ENCODE measurements around the gene SUMF1.

Gene SUMF1

DNA sequence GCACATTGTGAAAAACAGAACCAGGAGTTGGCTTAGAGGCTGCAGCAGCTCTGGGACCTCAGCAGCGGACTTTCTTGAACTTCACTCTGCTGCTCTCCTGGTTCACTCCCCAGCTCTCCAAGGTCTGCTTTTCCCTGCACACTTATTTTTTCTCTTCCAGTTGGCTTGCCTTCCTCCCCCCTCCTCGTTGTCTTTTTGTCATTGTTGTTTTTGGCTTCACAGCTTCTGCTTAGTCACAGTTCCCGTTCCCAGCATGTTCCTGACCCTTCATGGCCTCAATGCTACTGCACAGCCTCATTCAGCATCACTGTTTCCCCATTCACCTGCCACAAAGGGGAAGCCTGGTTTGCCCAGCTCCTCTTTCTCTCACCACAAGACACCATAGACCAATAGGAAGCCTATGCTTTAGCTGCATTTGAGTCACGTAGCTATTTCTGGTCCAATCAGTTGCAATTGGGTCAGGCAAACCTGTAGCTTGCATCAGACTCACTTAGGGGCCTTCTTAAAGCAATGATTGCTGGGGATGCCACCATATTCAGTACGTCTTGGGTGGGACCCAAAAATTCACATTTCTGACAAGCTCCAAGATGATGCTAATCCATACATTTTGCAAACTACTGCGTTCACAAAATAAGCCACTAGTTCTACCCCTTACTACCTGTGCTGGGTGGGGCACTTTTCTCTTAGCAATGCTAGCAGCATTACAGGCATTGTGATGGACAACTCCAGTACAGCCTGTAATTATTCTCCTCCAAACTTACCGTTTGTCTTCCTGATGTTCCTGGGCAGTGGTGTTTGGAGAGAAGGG, 7.8 kb upstream of the SUMF1 start:
- Histone ChIP-seq H3K4me2 (peak overlapping the region in 7 of 11 experiments; percentile 24 to 91 (median 75); a peak in 12 of 22 replicates), H3K36me3 (no peaks in the 10 kb centered on the region), H4K20me1 (no peaks in the 10 kb centered on the region), H3K9ac (peak overlapping the region in 7 of 11 experiments; percentile 41 to 74 (median 60); a peak in 12 of 22 replicates), H3K4me3 (peak overlapping the region in 2 of 10 experiments; percentile 10 to 14; a peak in 2 of 20 replicates), H3K4me1 (peaks cover 0 to 71% (median 33%) of the 10 kb centered on the region in 10 experiments; a peak in 12 of 20 replicates), H3K9me3 (replicated peaks in 1 of 11) (no peaks in the 10 kb centered on the region), H3K27me3 (no peaks in the 10 kb centered on the region), H3K27ac (peak overlapping the region in 8 of 11 experiments; percentile 22 to 90 (median 81); a peak in 15 of 22 replicates)
- peak in 6 of 11 experiments; percentile 25 to 84 (median 60); a peak in 9 of 22 replicates for TF ChIP-seq Cebpa-rat (IDR thresholded peaks at IDR 0.05)

GRCh38 chr3:4472766-4473165, 5.7 kb upstream of the SUMF1 start:
- 0 out of 22 replicates have a peak overlapping the region, but pooled peaks of 1 of the 11 experiments have one; percentile 9 for H3K4me2 ChIP-seq
- no peaks in the 10 kb centered on the region for H3K36me3 ChIP-seq
- H3K4me3 ChIP-seq = no peak overlapping the region
- H3K9me3 ChIP-seq (replicated peaks in 1 of 11) = no peaks in the 10 kb centered on the region
- H3K27ac ChIP-seq = no peak overlapping the region
- no peak overlapping the region for H3K9ac ChIP-seq
- H4K20me1 ChIP-seq = no peaks in the 10 kb centered on the region
- TF ChIP-seq Cebpa-rat (IDR thresholded peaks at IDR 0.05) = no peak
- peaks cover 0 to 50% (median 26%) of the 10 kb centered on the region in 10 experiments; a peak in 12 of 20 replicates for H3K4me1 ChIP-seq
- H3K27me3 ChIP-seq = no peaks in the 10 kb centered on the region

GRCh38 chr3:4472312-4472711, 5.2 kb upstream of the SUMF1 start:
- Histone ChIP-seq H3K9me3 (replicated peaks in 1 of 11) (no peaks in the 10 kb centered on the region), H3K36me3 (no peaks in the 10 kb centered on the region), H3K27me3 (no peaks in the 10 kb centered on the region), H3K9ac (no peak overlapping the region), H4K20me1 (no peaks in the 10 kb centered on the region), H3K27ac (no peak overlapping the region), H3K4me1 (peaks cover 0 to 50% (median 25%) of the 10 kb centered on the region in 10 experiments; a peak in 16 of 20 replicates), H3K4me2 (no peak overlapping the region), H3K4me3 (no peak overlapping the region)
- TF ChIP-seq Cebpa-rat (IDR thresholded peaks at IDR 0.05) = no peak

- no peaks in the 10 kb centered on the region for H4K20me1 ChIP-seq
- H3K27ac ChIP-seq = no peak overlapping the region
- TF ChIP-seq Cebpa-rat (IDR thresholded peaks at IDR 0.05) = no peak
These were observed 4.8 kb upstream of the SUMF1 start for GRCh38 chr3:4471907-4472306.

DNA sequence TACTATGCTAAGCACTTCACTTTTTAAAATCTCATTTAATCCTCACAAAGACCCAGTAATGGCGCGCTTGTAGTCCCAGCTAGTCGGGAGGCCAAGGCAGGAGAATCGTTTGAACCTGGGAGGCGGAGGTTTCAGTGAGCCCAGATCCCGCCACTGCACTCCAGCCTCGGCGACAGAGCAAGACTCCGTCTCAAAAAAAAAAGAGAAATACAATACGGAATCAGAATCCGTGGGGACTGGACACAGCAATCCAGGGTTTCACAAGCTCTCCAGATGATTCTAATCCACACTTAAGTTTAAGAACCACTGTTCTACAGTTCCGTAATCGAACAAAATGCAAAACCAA, 426 bp upstream of the SUMF1 start:
- Histone ChIP-seq H3K4me1 (peaks cover 10 to 38% (median 17%) of the 10 kb centered on the region in 10 experiments), H3K9me3 (replicated peaks in 1 of 11) (no peaks in the 10 kb centered on the region), H3K9ac (peak overlapping the region; percentile 82 to 98 (median 93); a peak in 21 of 22 replicates), H3K4me2 (peak overlapping the region; percentile 73 to 93 (median 83)), H3K4me3 (peak overlapping the region; percentile 78 to 97 (median 91); a peak in 19 of 20 replicates), H3K27ac (peak overlapping the region; percentile 79 to 97 (median 91); a peak in 21 of 22 replicates), H4K20me1 (no peaks in the 10 kb centered on the region), H3K27me3 (no peaks in the 10 kb centered on the region), H3K36me3 (no peaks in the 10 kb centered on the region)
- no peak for TF ChIP-seq Cebpa-rat (IDR thresholded peaks at IDR 0.05)

More at GRCh38 chr3:4471907-4472306, 4.8 kb upstream of the SUMF1 start:
- Histone ChIP-seq H3K9ac (no peak overlapping the region), H3K4me1 (peaks cover 0 to 48% (median 24%) of the 10 kb centered on the region in 10 experiments; a peak in 16 of 20 replicates), H3K27me3 (no peaks in the 10 kb centered on the region), H3K36me3 (no peaks in the 10 kb centered on the region), H3K4me2 (no peak overlapping the region), H3K9me3 (replicated peaks in 1 of 11) (no peaks in the 10 kb centered on the region), H3K4me3 (no peak overlapping the region)

DNA sequence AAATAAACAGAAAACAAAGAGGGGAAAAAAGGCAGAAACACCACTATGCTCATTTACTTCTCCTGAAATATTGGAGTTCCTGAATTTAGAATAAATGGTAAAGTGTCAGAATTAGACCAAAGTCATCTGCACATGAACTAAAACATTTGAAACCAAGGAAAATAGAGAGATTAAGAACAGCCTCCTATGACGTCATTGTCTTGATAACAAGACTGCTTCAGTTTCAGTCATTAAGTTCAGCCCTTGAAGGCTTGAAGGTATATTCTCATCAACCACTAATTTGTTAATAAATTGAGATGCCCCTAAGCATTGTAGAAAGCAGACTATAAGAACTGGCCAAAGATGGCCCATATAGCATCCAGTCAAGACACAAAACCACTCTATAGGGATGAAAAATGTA, 2.5 kb downstream of the SUMF1 start:
- Histone ChIP-seq H3K36me3 (no peaks in the 10 kb centered on the region), H3K27me3 (no peaks in the 10 kb centered on the region), H3K4me3 (no peak overlapping the region), H3K9me3 (replicated peaks in 1 of 11) (no peaks in the 10 kb centered on the region), H3K4me1 (peaks cover 10 to 57% (median 24%) of the 10 kb centered on the region in 10 experiments), H3K27ac (no peak overlapping the region), H4K20me1 (peaks cover 0 to 6% (median 0%) of the 10 kb centered on the region in 11 experiments; a peak in 2 of 22 replicates), H3K9ac (no peak overlapping the region), H3K4me2 (no peak overlapping the region)
- no peak for TF ChIP-seq Cebpa-rat (IDR thresholded peaks at IDR 0.05)

DNA sequence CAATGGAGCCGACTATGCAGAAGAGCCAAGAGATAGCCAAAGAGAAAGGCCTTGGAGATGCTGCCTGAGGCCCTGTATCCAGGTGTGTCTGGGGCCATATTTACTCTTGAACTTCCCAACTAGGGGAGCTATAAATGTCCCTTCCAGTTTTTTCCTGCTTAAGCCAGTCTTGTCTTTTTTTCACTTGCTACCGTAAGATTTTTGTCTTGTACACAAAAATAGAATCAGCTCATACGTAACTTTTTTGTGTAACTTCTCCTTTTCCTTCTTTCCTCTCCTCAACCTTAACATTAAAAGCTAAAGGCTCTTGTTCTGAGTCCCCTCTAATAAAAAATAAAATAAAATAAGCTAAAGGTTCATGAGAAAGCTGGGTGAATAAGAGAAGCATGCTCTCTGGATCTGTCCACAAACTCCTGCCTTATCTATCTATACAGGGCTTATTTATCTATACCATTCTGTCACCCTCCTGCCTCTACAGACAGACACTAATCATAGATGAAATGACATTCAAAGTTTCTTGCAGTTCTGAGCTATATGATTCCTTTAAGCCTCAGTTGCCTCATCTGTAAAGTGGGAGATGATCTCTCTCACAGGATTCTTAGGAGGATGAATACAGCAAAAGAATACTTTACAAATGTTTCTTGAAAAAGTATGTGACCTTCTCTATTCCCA, 4.6 kb downstream of the SUMF1 start:
- Histone ChIP-seq H4K20me1 (peaks cover 0 to 6% (median 0%) of the 10 kb centered on the region in 11 experiments; a peak in 2 of 22 replicates), H3K4me2 (peak overlapping the region in 6 of 11 experiments; percentile 15 to 93 (median 82); a peak in 10 of 22 replicates), H3K36me3 (peaks cover 0 to 3% (median 0%) of the 10 kb centered on the region in 11 experiments; a peak in 1 of 22 replicates), H3K27me3 (no peaks in the 10 kb centered on the region), H3K9ac (peak overlapping the region in 2 of 11 experiments; percentile 23 to 40; a peak in 2 of 22 replicates), H3K9me3 (replicated peaks in 1 of 11) (0 out of 22 replicates have a peak, but pooled peaks cover 0 to 7% (median 0%) of the 10 kb centered on the region in 11 experiments), H3K4me3 (no peak overlapping the region), H3K27ac (peak overlapping the region in 4 of 11 experiments; percentile 19 to 43 (median 40); a peak in 7 of 22 replicates), H3K4me1 (peaks cover 10 to 55% (median 23%) of the 10 kb centered on the region in 10 experiments)
- no peak for TF ChIP-seq Cebpa-rat (IDR thresholded peaks at IDR 0.05)

GRCh38 chr3:4461468-4462090, 5.5 kb downstream of the SUMF1 start:
- Histone ChIP-seq H3K27me3 (no peaks in the 10 kb centered on the region), H3K36me3 (peaks cover 0 to 3% (median 0%) of the 10 kb centered on the region in 11 experiments; a peak in 1 of 22 replicates), H3K4me2 (peak overlapping the region in 5 of 11 experiments; percentile 62 to 93 (median 85); a peak in 8 of 22 replicates), H3K4me1 (peaks cover 9 to 51% (median 20%) of the 10 kb centered on the region in 10 experiments), H3K9ac (no peak overlapping the region), H4K20me1 (peaks cover 0 to 6% (median 0%) of the 10 kb centered on the region in 11 experiments; a peak in 2 of 22 replicates), H3K9me3 (replicated peaks in 1 of 11) (0 out of 22 replicates have a peak, but pooled peaks cover 0 to 7% (median 0%) of the 10 kb centered on the region in 11 experiments), H3K27ac (peak overlapping the region in 3 of 11 experiments; percentile 38 to 43 (median 41); a peak in 5 of 22 replicates), H3K4me3 (no peak overlapping the region)
- no peak for TF ChIP-seq Cebpa-rat (IDR thresholded peaks at IDR 0.05)
